ENCODE data around the gene UQCRHL.

GRCh38 chr1:15771836-15772515 is 35.5 kb downstream of the UQCRHL start:
- TF ChIP-seq MAX (IDR thresholded peaks at IDR 0.05) (no peak), USF2 (IDR thresholded peaks at IDR 0.05) (no peak), ZFP36 (IDR thresholded peaks at IDR 0.05; ENCODE audit: borderline replicate concordance, partially characterized antibody) (no peak), CTCF (IDR thresholded peaks at IDR 0.05) (no peak), KDM1A (IDR thresholded peaks at IDR 0.05; ENCODE audit: low read depth) (no peak), CBX8 (IDR thresholded peaks at IDR 0.05) (no peak), ELK1 (IDR thresholded peaks at IDR 0.05; ENCODE audit: low read depth, low read length) (no peak), POLR2A (IDR thresholded peaks at IDR 0.05; ENCODE audit: low read length) (no peak), ZC3H11A (IDR thresholded peaks at IDR 0.05) (no peak), POLR2AphosphoS2 (conservative IDR thresholded peaks at IDR 0.05; ENCODE audit: low read length) (no peak), SREBF2 (IDR thresholded peaks at IDR 0.05) (no peak)

Measured in A549 (cell line).